K562 (cell line): ENCODE measurements around the gene STAM2. TPM values are rescaled to one million over a fixed set of nuclear protein-coding genes. Genes with fewer than 3 reads are reported as not detected.

ENCODE experiments used
- BCOR ChIP-seq: fragments of 450-650 bp; IDR thresholded peaks from 2 replicates; pipeline ENCODE4 v1.6.1; 2016
- CAMTA2 ChIP-seq: fragments of 250-450 bp; sonication (Bioruptor Pico); conservative IDR thresholded peaks from 2 replicates; pipeline ENCODE4 v1.5.1; 2022
- CC2D1A ChIP-seq: fragments of 450-650 bp; IDR thresholded peaks from 2 replicates; pipeline ENCODE4 v1.6.1; 2017; ENCODE audit warnings: mild to moderate bottlenecking
- E2F3 ChIP-seq: fragments of 250-450 bp; sonication (Bioruptor Pico); IDR thresholded peaks from 2 replicates; pipeline ENCODE4 v1.4.0; 2020; ENCODE audit warnings: mild to moderate bottlenecking
- KHSRP ChIP-seq: fragments of 450-650 bp; IDR thresholded peaks from 2 replicates; pipeline ENCODE4 v1.6.1; 2017
- MTA3 ChIP-seq: fragments of 450-650 bp; formaldehyde crosslinking; IDR thresholded peaks from 2 replicates; pipeline ENCODE4 v1.6.1; 2017; ENCODE audit warnings: mild to moderate bottlenecking, borderline replicate concordance
- NCOR1 ChIP-seq: fragments of 450-650 bp; IDR thresholded peaks from 2 replicates; pipeline ENCODE4 v1.6.1; 2016; ENCODE audit warnings: mild to moderate bottlenecking, moderate library complexity
- PCBP1 ChIP-seq: fragments of 200-400 bp; formaldehyde crosslinking; IDR thresholded peaks from 2 replicates; pipeline ENCODE4 v1.6.1; 2018; ENCODE audit warnings: mild to moderate bottlenecking, low read depth, low read length; ENCODE audit not compliant: poor library complexity, severe bottlenecking
- POLR2H ChIP-seq: IDR thresholded peaks from 2 replicates; pipeline ENCODE4 v1.6.1; 2016; ENCODE audit warnings: missing genetic modification characterization, low read depth, mild to moderate bottlenecking, control low read depth, missing compliant biosample characterization, moderate library complexity
- SAFB2 ChIP-seq: fragments of 200-400 bp; formaldehyde crosslinking; IDR thresholded peaks from 2 replicates; pipeline ENCODE4 v1.6.1; 2018; ENCODE audit warnings: borderline replicate concordance, low read length, low read depth, moderate library complexity; ENCODE audit not compliant: severe bottlenecking
- TFAM ChIP-seq: fragments of 250-450 bp; sonication (Bioruptor Pico); conservative IDR thresholded peaks from 2 replicates; pipeline ENCODE4 v1.5.0; 2021; ENCODE audit warnings: mild to moderate bottlenecking, moderate library complexity
- ZNF263 ChIP-seq: sonication (generic); formaldehyde crosslinking; IDR thresholded peaks from 2 replicates; pipeline ENCODE4 v1.8.0; 2022; ENCODE audit warnings: mild to moderate bottlenecking, missing genetic modification reagents, borderline replicate concordance
- ZNF354B ChIP-seq: fragments of 250-450 bp; sonication (Bioruptor Pico); IDR thresholded peaks from 2 replicates; pipeline ENCODE4 v1.4.0; 2020
- ZNF589 ChIP-seq: fragments of 200-800 bp; sonication (Bioruptor generic); IDR thresholded peaks from 2 replicates; pipeline ENCODE4 v1.6.1; 2016; ENCODE audit warnings: low read depth, missing genetic modification characterization, missing compliant biosample characterization
- ZNF699 ChIP-seq: fragments of 250-450 bp; sonication (Bioruptor Pico); IDR thresholded peaks from 2 replicates; pipeline ENCODE4 v1.8.0; 2021; ENCODE audit warnings: mild to moderate bottlenecking, moderate library complexity; ENCODE audit not compliant: insufficient replicate concordance
- polyA plus RNA-seq, 8 experiments: library from polyadenylated mRNA; depleted of rRNA in 4 of 8; stranded (reverse) in 5 of 8; unstranded in 3 of 8; fragments of >200 nt; fragmentation: Nextera tagmentation in 2 of 8; fragmentation: Illumina TruSeq in 1 of 8; extraction: Ambion mirVana in 2 of 8; extraction: Trizol in 1 of 8; gene quantifications; 2 replicates each; pipeline versions ENCODE4 v1.2.1 to v1.2.3, GENCODE V29; 2011 to 2014; ENCODE audit warnings: inconsistent platforms in 1 of 8, missing spikeins in 1 of 8
- total RNA-seq, 7 experiments: library from RNA; depleted of rRNA in 6 of 7; stranded (reverse); fragments of >200 nt in 6 of 7; fragmentation: Illumina TruSeq in 2 of 7; extraction: Trizol in 2 of 7; gene quantifications; 2 replicates each; pipeline versions ENCODE4 v1.2.1 to v1.2.3, GENCODE V29; 2011 to 2021; ENCODE audit warnings: low replicate concordance in 1 of 7
- TF ChIP-seq, protein P1 (sequence below): fragments of 450-650 bp; formaldehyde crosslinking; IDR thresholded peaks from 2 replicates; pipeline ENCODE4 v1.4.0; 2020; ENCODE audit warnings: mild to moderate bottlenecking, moderate library complexity
- TF ChIP-seq, protein P2 (sequence below): sonication (generic); formaldehyde crosslinking; IDR thresholded peaks from 2 replicates; pipeline ENCODE4 v1.8.1; 2022; ENCODE audit warnings: missing genetic modification reagents
- TF ChIP-seq, protein P3 (sequence below), 2 experiments: IDR thresholded peaks in 1 of 2; conservative IDR thresholded peaks in 1 of 2; 2 replicates each; pipeline ENCODE4 v1.6.1; 2016; ENCODE audit warnings: low read depth in 2 of 2, mild to moderate bottlenecking in 1 of 2, missing compliant biosample characterization in 1 of 2, missing genetic modification characterization in 1 of 2, moderate library complexity in 1 of 2
- TF ChIP-seq, protein P4 (sequence below): sonication (generic); formaldehyde crosslinking; IDR thresholded peaks from 2 replicates; pipeline ENCODE4 v1.8.1; 2023; ENCODE audit warnings: mild to moderate bottlenecking, missing genetic modification reagents

Gene STAM2
- total and polyA plus RNA-seq, 9 of the 15 experiments (the other 6 are each of a cell fraction or from before 2014, with no cell fraction given): 4.5 to 13.9 (median 8.7) TPM

DNA sequence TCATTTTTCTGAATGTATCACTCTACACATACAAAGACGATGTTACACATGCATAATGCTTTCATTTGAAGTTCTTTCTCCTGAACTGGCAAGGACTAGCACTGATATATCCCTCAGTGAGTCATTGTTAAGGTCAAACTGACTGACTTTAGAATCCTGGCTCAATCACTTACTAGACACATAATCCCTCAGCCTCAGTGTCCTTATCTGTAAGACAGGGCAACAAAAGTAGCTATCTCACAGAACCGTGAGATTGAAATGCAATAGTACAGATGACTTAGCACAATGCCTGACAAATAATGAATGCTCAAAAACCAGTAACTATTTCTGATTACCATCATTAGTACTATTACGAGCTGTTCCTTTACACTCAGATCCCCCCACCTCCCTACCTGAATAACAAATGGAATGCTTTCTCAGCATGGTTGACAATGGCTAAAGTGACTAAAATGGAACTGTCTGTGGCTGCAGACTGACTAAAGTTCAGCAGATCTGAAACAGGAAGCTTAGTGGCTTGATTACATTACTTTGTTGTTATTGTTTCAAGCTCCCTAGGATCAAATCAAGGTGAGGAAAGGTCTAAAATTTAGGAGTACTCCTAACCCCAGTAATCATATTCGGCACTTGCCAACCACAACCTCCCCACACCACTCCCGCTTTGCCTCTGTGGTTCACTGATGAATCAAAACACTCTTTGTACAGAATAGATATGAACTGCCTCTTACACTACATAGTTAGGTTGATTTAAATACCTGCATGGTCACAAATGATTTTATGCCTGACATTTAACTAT, 40.9 kb downstream of the STAM2 start (continued):
- TF ChIP-seq, protein P1, sequence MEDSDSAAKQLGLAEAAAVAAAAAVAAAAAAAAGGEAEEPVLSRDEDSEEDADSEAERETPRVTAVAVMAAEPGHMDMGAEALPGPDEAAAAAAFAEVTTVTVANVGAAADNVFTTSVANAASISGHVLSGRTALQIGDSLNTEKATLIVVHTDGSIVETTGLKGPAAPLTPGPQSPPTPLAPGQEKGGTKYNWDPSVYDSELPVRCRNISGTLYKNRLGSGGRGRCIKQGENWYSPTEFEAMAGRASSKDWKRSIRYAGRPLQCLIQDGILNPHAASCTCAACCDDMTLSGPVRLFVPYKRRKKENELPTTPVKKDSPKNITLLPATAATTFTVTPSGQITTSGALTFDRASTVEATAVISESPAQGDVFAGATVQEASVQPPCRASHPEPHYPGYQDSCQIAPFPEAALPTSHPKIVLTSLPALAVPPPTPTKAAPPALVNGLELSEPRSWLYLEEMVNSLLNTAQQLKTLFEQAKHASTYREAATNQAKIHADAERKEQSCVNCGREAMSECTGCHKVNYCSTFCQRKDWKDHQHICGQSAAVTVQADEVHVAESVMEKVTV (CRISPR knock-in tag): no peak
- no peak for TF ChIP-seq SAFB2
- TF ChIP-seq MTA3: no peak
- TF ChIP-seq NCOR1: peak; percentile 75
- no peak for TF ChIP-seq E2F3
- TF ChIP-seq PCBP1: no peak
- TF ChIP-seq, protein P2, sequence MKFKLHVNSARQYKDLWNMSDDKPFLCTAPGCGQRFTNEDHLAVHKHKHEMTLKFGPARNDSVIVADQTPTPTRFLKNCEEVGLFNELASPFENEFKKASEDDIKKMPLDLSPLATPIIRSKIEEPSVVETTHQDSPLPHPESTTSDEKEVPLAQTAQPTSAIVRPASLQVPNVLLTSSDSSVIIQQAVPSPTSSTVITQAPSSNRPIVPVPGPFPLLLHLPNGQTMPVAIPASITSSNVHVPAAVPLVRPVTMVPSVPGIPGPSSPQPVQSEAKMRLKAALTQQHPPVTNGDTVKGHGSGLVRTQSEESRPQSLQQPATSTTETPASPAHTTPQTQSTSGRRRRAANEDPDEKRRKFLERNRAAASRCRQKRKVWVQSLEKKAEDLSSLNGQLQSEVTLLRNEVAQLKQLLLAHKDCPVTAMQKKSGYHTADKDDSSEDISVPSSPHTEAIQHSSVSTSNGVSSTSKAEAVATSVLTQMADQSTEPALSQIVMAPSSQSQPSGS (CRISPR knock-in tag): no peak
- no peak for TF ChIP-seq ZNF699 (CRISPR knock-in tag)
- TF ChIP-seq BCOR: peak; percentile 38; the same call in 1 of the 2 replicates
- no peak for TF ChIP-seq TFAM (CRISPR knock-in tag)
- no peak for TF ChIP-seq CC2D1A
- no peak for TF ChIP-seq ZNF354B (CRISPR knock-in tag)
- TF ChIP-seq, protein P3, sequence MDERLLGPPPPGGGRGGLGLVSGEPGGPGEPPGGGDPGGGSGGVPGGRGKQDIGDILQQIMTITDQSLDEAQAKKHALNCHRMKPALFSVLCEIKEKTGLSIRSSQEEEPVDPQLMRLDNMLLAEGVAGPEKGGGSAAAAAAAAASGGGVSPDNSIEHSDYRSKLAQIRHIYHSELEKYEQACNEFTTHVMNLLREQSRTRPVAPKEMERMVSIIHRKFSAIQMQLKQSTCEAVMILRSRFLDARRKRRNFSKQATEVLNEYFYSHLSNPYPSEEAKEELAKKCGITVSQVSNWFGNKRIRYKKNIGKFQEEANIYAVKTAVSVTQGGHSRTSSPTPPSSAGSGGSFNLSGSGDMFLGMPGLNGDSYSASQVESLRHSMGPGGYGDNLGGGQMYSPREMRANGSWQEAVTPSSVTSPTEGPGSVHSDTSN (CRISPR knock-in tag; IDR thresholded peaks at IDR 0.05; ENCODE audit: low read depth): no peak
- TF ChIP-seq, protein P3 (tag; conservative IDR thresholded peaks at IDR 0.05; ENCODE audit: low read depth): peak; percentile 67
- TF ChIP-seq, protein P4, sequence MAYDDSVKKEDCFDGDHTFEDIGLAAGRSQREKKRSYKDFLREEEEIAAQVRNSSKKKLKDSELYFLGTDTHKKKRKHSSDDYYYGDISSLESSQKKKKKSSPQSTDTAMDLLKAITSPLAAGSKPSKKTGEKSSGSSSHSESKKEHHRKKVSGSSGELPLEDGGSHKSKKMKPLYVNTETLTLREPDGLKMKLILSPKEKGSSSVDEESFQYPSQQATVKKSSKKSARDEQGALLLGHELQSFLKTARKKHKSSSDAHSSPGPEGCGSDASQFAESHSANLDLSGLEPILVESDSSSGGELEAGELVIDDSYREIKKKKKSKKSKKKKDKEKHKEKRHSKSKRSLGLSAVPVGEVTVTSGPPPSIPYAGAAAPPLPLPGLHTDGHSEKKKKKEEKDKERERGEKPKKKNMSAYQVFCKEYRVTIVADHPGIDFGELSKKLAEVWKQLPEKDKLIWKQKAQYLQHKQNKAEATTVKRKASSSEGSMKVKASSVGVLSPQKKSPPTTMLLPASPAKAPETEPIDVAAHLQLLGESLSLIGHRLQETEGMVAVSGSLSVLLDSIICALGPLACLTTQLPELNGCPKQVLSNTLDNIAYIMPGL: no peak
- TF ChIP-seq CAMTA2 (CRISPR knock-in tag): no peak
- TF ChIP-seq ZNF589 (CRISPR knock-in tag): no peak
- TF ChIP-seq POLR2H (tag): no peak
- no peak for TF ChIP-seq KHSRP
- no peak for TF ChIP-seq ZNF263 (CRISPR knock-in tag)
